A673 (cell line): ENCODE measurements around the gene CDC42EP5.
"Not testable (repeated sequence)": the region's sequence is repeated elsewhere in the genome, so short reads cannot be mapped to it uniquely, and the experiment has no call there.

Experiments used
- CTCF ChIP-seq: fragments of 300-800, 200-600 bp; sonication (generic); conservative IDR thresholded peaks from 2 replicates; pipeline ENCODE4 v1.5.1; 2017; ENCODE audit warnings: low read depth, mild to moderate bottlenecking, antibody characterized with exemption, low read length, moderate library complexity, mixed read lengths
- EZH2 ChIP-seq: fragments of 200-600 bp; sonication (generic); IDR thresholded peaks from 2 replicates; pipeline ENCODE4 v1.6.1; 2017; ENCODE audit warnings: borderline replicate concordance, low read depth, mild to moderate bottlenecking, mixed read lengths, antibody characterized with exemption, low read length; ENCODE audit not compliant: poor library complexity, severe bottlenecking

GRCh38 chr19:54498451-54498772, 25.3 kb upstream of the CDC42EP5 start:
- not testable (repeated sequence) for TF ChIP-seq CTCF, EZH2
